Progenitor cell of endocrine pancreas (in vitro differentiated cells): ENCODE data around the gene FADS6. TPM values are rescaled to one million over a fixed set of nuclear protein-coding genes. Genes with fewer than 3 reads are reported as not detected.

Experiments
- DNase-seq: peaks from one replicate; pipeline ENCODE4 v3.0.0; 2021; ENCODE audit warnings: low spot score; ENCODE audit not compliant: unreplicated experiment
- H3K27ac Mint-ChIP-seq: 2 replicates; pipeline ENCODE4 v1.8.0; 2021; ENCODE audit warnings: mild to moderate bottlenecking, moderate library complexity, mixed read lengths
- H3K27me3 Mint-ChIP-seq: 2 replicates; pipeline ENCODE4 v1.8.0; 2021; ENCODE audit warnings: mixed read lengths
- H3K36me3 Mint-ChIP-seq: 2 replicates; pipeline ENCODE4 v1.8.0; 2022; ENCODE audit warnings: mixed read lengths; ENCODE audit not compliant: insufficient read depth
- H3K4me1 Mint-ChIP-seq: 2 replicates; pipeline ENCODE4 v1.8.0; 2021; ENCODE audit warnings: low read depth, mixed read lengths
- H3K4me3 Mint-ChIP-seq: 2 replicates; pipeline ENCODE4 v1.8.0; 2021; ENCODE audit warnings: low read depth, mild to moderate bottlenecking, moderate library complexity, mixed read lengths
- H3K9me3 Mint-ChIP-seq: 2 replicates; pipeline ENCODE4 v1.8.0; 2021; ENCODE audit warnings: low read depth, mixed read lengths
- long read RNA-seq: library from polyadenylated mRNA; unstranded; transcript quantifications from one replicate; pipeline ENCODE4 v2.0.0, GENCODE V29; 2020
- total RNA-seq: library from RNA; stranded (reverse); gene quantifications from 2 replicates; pipeline ENCODE4 v1.2.1, GENCODE V29; 2021
- TF ChIP-seq, protein P1 (sequence below): fragments of 200-600 bp; sonication (generic); IDR thresholded peaks from one replicate; pipeline ENCODE4 v1.5.0; 2021; ENCODE audit warnings: antibody characterized with exemption, mild to moderate bottlenecking; ENCODE audit not compliant: unreplicated experiment

FADS6 gene, protein sequence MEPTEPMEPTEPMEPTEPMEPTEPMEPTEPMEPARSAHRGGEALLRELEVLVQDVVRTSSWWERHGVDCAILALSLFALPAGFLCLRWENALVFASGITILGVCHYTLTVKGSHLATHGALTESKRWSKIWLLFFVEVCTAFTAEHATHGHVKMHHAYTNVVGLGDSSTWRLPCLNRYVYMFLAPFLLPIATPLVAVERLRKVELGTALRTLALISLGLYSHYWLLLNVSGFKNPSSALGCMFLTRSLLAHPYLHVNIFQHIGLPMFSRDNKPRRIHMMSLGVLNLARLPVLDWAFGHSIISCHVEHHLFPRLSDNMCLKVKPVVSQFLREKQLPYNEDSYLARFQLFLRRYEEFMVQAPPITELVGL
- 0.14 and 0.42 TPM in 2 replicates for total RNA-seq
- long read RNA-seq: 0 reads

DNA sequence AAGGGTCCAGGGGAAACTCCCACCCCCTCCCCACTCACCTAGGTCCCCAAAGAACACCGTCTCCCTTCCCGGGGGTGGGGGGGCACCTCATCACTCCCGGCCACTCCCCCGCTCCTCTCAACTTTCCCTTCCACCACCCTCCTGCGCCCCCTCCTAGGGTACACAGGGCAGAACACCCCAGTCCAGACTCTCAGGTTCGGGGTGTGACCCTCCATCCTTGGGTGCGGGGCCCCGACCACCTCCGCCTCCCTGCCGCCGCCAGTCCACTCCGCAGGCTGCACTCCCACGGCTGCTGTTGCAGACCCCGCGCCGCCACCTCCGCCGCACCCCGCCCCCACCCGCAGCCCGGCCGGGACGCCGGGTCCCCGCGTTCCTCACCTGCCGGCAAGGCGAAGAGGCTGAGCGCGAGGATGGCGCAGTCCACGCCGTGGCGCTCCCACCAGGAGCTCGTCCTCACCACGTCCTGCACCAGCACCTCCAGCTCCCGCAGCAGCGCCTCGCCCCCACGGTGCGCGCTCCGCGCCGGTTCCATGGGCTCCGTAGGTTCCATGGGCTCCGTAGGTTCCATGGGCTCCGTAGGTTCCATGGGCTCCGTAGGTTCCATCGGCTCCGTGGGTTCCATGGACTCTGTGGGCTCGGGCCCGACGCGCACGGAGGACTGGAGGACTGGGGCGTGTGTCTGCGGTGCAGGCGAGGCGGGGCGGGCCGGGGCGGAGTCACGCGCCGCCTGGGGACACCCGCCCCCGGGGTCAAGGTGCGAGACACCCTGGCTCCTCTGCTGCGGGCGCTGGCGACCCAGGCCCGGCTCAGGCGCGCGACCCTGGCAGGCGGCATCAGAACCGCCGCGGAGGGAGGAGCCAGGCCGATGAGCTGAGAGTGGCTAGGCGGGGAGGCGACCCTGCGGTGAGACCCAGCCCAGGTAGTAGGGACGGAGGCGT is at the start of gene FADS6:
Gene FADS6 (minus strand): TSS at position 660 of the 938 bp plus-strand sequence. CDS start 38 bp downstream, at position 622.
- peaks cover 61% of the 10 kb centered on the region for H3K27me3 Mint-ChIP-seq
- H3K36me3 Mint-ChIP-seq: no peaks in the 10 kb centered on the region
- TF ChIP-seq, protein P1, sequence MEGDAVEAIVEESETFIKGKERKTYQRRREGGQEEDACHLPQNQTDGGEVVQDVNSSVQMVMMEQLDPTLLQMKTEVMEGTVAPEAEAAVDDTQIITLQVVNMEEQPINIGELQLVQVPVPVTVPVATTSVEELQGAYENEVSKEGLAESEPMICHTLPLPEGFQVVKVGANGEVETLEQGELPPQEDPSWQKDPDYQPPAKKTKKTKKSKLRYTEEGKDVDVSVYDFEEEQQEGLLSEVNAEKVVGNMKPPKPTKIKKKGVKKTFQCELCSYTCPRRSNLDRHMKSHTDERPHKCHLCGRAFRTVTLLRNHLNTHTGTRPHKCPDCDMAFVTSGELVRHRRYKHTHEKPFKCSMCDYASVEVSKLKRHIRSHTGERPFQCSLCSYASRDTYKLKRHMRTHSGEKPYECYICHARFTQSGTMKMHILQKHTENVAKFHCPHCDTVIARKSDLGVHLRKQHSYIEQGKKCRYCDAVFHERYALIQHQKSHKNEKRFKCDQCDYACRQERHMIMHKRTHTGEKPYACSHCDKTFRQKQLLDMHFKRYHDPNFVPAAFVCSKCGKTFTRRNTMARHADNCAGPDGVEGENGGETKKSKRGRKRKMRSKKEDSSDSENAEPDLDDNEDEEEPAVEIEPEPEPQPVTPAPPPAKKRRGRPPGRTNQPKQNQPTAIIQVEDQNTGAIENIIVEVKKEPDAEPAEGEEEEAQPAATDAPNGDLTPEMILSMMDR: no peak
- DNase-seq: no peak
- no peaks in the 10 kb centered on the region for H3K9me3 Mint-ChIP-seq
- no peak within 1 kb of the TSS for H3K27ac Mint-ChIP-seq
- H3K4me3 Mint-ChIP-seq: peak within 1 kb of the TSS; percentile 70
- peaks cover 2% of the 10 kb centered on the region for H3K4me1 Mint-ChIP-seq

DNA sequence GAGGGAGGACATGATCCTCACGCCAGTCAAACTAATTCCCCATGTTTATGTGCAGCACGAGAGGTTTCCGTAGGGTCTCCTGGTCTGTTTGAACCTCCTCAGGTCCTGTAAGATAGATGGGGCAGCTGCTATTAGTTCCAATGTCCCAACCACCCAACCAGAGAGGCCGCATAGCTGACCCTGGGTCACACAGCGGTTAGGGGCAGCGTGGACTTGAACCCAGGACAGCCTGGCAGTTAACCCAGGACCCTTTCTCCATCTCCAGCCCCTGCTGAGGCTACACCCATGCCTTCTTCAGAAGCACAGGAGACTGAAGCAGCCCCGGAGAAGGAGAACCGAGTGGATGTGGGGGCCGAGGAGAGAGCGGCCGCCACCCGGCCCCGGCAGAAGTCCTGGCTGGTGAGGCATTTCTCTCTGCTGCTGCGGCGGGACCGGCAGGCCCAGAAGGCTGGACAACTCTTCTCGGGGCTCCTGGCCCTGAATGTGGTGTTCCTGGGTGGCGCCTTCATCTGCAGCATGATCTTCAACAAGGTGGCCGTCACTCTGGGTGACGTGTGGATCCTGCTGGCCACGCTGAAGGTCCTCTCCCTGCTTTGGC is 47.8 kb upstream of the FADS6 start:
- TF ChIP-seq, protein P1: no peak
- Mint-ChIP-seq H3K36me3 (no peaks in the 10 kb centered on the region), H3K9me3 (no peaks in the 10 kb centered on the region), H3K4me3 (no peak overlapping the region), H3K4me1 (no peaks in the 10 kb centered on the region), H3K27ac (no peak overlapping the region), H3K27me3 (peaks cover 74% of the 10 kb centered on the region)
- no peak for DNase-seq

DNA sequence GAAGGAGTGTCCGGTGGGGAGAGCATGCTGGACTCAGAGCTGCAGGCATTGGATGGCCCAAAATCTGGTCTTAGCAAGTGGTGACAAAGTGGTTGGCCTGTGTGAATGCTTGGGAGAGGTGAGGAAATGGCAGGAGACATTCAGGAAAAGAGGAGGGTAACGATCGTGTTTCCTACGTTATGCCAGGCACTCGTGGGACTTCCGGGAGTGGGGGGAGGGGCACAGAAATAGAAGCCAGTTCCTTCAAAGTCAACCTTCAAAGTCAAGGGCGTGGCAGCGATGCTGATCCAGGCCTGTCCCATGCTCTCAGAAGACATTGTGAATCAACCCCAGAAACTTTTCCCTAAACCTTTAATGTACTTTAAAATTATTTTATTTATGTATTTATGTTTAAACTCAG is 46.1 kb upstream of the FADS6 start:
- no peak overlapping the region for H3K4me3 Mint-ChIP-seq
- H3K9me3 Mint-ChIP-seq: no peaks in the 10 kb centered on the region

DNA sequence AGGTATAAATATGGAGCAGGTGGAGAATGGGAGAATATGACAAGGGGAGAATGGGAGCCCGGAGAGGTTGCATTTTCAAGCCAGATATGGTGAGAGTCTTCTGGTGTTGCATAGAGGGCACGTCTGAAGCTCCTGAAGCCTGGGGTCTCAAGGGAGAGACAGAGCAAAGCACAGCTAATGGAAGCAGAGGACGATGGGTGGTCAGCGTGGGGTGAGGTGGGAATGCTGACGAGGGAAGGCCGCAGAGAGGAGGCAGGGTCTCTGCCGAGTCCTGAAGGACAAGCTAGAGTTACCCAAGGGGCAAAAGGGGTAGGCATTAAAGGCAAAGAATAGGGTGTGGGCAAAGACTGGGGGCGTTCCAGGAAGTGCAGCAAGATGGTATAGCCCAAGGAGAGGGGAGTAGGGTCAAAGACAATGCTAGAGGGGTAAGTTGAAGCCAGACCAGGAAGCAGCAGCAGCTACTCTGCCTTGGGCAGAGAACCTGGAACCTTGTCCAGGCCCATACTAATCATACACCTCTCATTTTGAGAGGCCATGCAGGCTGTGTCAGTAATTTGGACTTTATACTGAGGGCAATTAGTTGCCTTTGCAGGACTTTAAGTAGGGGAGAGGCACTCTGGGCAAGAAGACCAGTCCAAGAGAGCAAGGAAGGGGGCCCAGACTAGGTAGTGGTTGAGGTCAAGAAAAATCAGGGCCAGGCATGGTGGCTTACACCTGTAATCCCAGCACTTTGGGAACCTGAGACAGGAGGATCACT is 44.9 kb upstream of the FADS6 start:
- H3K36me3 Mint-ChIP-seq: no peaks in the 10 kb centered on the region
- no peaks in the 10 kb centered on the region for H3K9me3 Mint-ChIP-seq
- DNase-seq: no peak
- no peaks in the 10 kb centered on the region for H3K4me1 Mint-ChIP-seq
- no peak overlapping the region for H3K4me3 Mint-ChIP-seq
- peaks cover 64% of the 10 kb centered on the region for H3K27me3 Mint-ChIP-seq
- H3K27ac Mint-ChIP-seq: no peak overlapping the region
- TF ChIP-seq, protein P1: no peak

More for the DNA sequence above, 46.1 kb upstream of the FADS6 start:
- peaks cover 69% of the 10 kb centered on the region for H3K27me3 Mint-ChIP-seq
- TF ChIP-seq, protein P1: no peak
- H3K36me3 Mint-ChIP-seq: no peaks in the 10 kb centered on the region
- H3K27ac Mint-ChIP-seq: no peak overlapping the region
- no peak for DNase-seq
- H3K4me1 Mint-ChIP-seq: no peaks in the 10 kb centered on the region
